ENCODE results near the gene LCP1.

GRCh38 chr13:46143184-46143701, 38.7 kb downstream of the LCP1 start:
- TF ChIP-seq CTCF (IDR thresholded peaks at IDR 0.05; ENCODE audit: low read length) (no peak), EZH2 (IDR thresholded peaks at IDR 0.05; ENCODE audit: borderline replicate concordance, low read length) (no peak)
